ENCODE results near the gene P2RY8. TPM values are rescaled to one million over a fixed set of nuclear protein-coding genes. Genes with fewer than 3 reads are reported as not detected.

Gene P2RY8
- total RNA-seq, 2 donors from 2014 or later: 0.93 to 1.3 TPM

GRCh38 chrX:1425381-1425780, 111.6 kb downstream of the P2RY8 start:
- H3K4me3 ChIP-seq: no peak overlapping the region
- H3K27me3 ChIP-seq: no peaks in the 10 kb centered on the region
- TF ChIP-seq CTCF (IDR thresholded peaks at IDR 0.05): no peak
- no peak for DNase-seq (ENCODE audit: low spot score)
- no peak overlapping the region for H3K27ac ChIP-seq
- no peaks in the 10 kb centered on the region for H3K4me1 ChIP-seq
- peaks cover 0 to 18% of the 10 kb centered on the region in 2 donors for H3K9me3 ChIP-seq
- H3K36me3 ChIP-seq: peaks cover 46% of the 10 kb centered on the region

- no peak for DNase-seq (ENCODE audit: low spot score)
- TF ChIP-seq CTCF (IDR thresholded peaks at IDR 0.05): no peak
- Histone ChIP-seq H3K27ac (no peak overlapping the region), H3K36me3 (peaks cover 49% of the 10 kb centered on the region), H3K4me3 (no peak overlapping the region), H3K4me1 (no peaks in the 10 kb centered on the region), H3K9me3 (peaks cover 0 to 18% of the 10 kb centered on the region in 2 donors), H3K27me3 (no peaks in the 10 kb centered on the region)
Observed at GRCh38 chrX:1424147-1424851, 112.7 kb downstream of the P2RY8 start.

- DNase-seq (ENCODE audit: low spot score): no peak
- no peak overlapping the region for H3K27ac ChIP-seq
- H3K4me1 ChIP-seq: no peaks in the 10 kb centered on the region
- peaks cover 0 to 22% of the 10 kb centered on the region in 2 donors for H3K9me3 ChIP-seq
- H3K4me3 ChIP-seq: no peak overlapping the region
- TF ChIP-seq CTCF (IDR thresholded peaks at IDR 0.05): no peak
- H3K36me3 ChIP-seq: peaks cover 60% of the 10 kb centered on the region
- no peaks in the 10 kb centered on the region for H3K27me3 ChIP-seq
Observed at GRCh38 chrX:1423215-1423614, 113.8 kb downstream of the P2RY8 start.

- no peak overlapping the region for H3K27ac ChIP-seq
- peaks cover 53% of the 10 kb centered on the region for H3K36me3 ChIP-seq
- H3K4me1 ChIP-seq: no peaks in the 10 kb centered on the region
- no peak overlapping the region for H3K4me3 ChIP-seq
- H3K27me3 ChIP-seq: no peaks in the 10 kb centered on the region
- peaks cover 0 to 22% of the 10 kb centered on the region in 2 donors for H3K9me3 ChIP-seq
- TF ChIP-seq CTCF (IDR thresholded peaks at IDR 0.05): no peak
- DNase-seq (ENCODE audit: low spot score): no peak
Observed at GRCh38 chrX:1422135-1422465, 114.9 kb downstream of the P2RY8 start.

GRCh38 chrX:1421433-1422134, 115.4 kb downstream of the P2RY8 start:
- Histone ChIP-seq H3K36me3 (peaks cover 52% of the 10 kb centered on the region), H3K4me1 (no peaks in the 10 kb centered on the region), H3K27me3 (no peaks in the 10 kb centered on the region), H3K27ac (no peak overlapping the region), H3K4me3 (no peak overlapping the region), H3K9me3 (peaks cover 0 to 22% of the 10 kb centered on the region in 2 donors)
- no peak for TF ChIP-seq CTCF (IDR thresholded peaks at IDR 0.05)
- no peak for DNase-seq (ENCODE audit: low spot score)

Measured in right atrium auricular region (tissue), 2 donors.